Glomerular visceral epithelial cell (primary cell): Measurements from ENCODE around the gene PLA2G2E.
A peak's percentile ranks its signal among the peaks of the same experiment; 100 is the strongest.
"Not testable (repeated sequence)": the region's sequence is repeated elsewhere in the genome, so short reads cannot be mapped to it uniquely, and the experiment has no call there.

Experiments
- DNase-seq: peaks from one replicate; pipeline ENCODE4 v3.0.0-alpha.2; 2016; ENCODE audit errors: extremely low spot score

PLA2G2E gene

GRCh38 chr1:19932866-19933265, 9.4 kb upstream of the PLA2G2E start:
- no peak for DNase-seq

GRCh38 chr1:19927130-19927421, 3.7 kb upstream of the PLA2G2E start:
- not testable (repeated sequence) for DNase-seq

GRCh38 chr1:19926296-19927129, 3.1 kb upstream of the PLA2G2E start:
- DNase-seq = no peak

GRCh38 chr1:19925342-19926070, 2.1 kb upstream of the PLA2G2E start:
- DNase-seq = no peak

GRCh38 chr1:19923953-19924346, 533 bp upstream of the PLA2G2E start:
- no peak for DNase-seq

GRCh38 chr1:19922015-19922688, 1.3 kb downstream of the PLA2G2E start:
- DNase-seq = no peak

- DNase-seq = no peak
These were observed 2.1 kb downstream of the PLA2G2E start for GRCh38 chr1:19921310-19921709.

GRCh38 chr1:19920132-19920710, 3.2 kb downstream of the PLA2G2E start:
- DNase-seq = no peak

GRCh38 chr1:19918057-19918456, 5.4 kb downstream of the PLA2G2E start:
- peak; percentile 71 for DNase-seq

- DNase-seq = no peak
These were observed 12.8 kb downstream of the PLA2G2E start for GRCh38 chr1:19910650-19911049.

- no peak for DNase-seq
These were observed 13.4 kb downstream of the PLA2G2E start for GRCh38 chr1:19909971-19910370.

- DNase-seq = no peak
These were observed 14.0 kb downstream of the PLA2G2E start for GRCh38 chr1:19909392-19909791.

- DNase-seq = no peak
These were observed 16.0 kb downstream of the PLA2G2E start for GRCh38 chr1:19907456-19907855.

- peak; percentile 68 for DNase-seq
These were observed 19.8 kb downstream of the PLA2G2E start for GRCh38 chr1:19903621-19904020.

- no peak for DNase-seq
These were observed 21.8 kb downstream of the PLA2G2E start for GRCh38 chr1:19901653-19902052.

- DNase-seq = no peak
These were observed 29.2 kb downstream of the PLA2G2E start for GRCh38 chr1:19894218-19894617.

- DNase-seq = no peak
These were observed 29.7 kb downstream of the PLA2G2E start for GRCh38 chr1:19893687-19894086.

GRCh38 chr1:19892628-19893168, 30.7 kb downstream of the PLA2G2E start:
- no peak for DNase-seq

- DNase-seq = no peak
These were observed 31.3 kb downstream of the PLA2G2E start for GRCh38 chr1:19892129-19892528.

- DNase-seq = no peak
These were observed 33.8 kb downstream of the PLA2G2E start for GRCh38 chr1:19889656-19890055.

- no peak for DNase-seq
These were observed 35.3 kb downstream of the PLA2G2E start for GRCh38 chr1:19888112-19888511.

GRCh38 chr1:19885821-19886220, 37.6 kb downstream of the PLA2G2E start:
- DNase-seq = no peak
